22Rv1 (cell line): ENCODE results near the gene MALRD1.

Source experiments
- CTCF ChIP-seq: fragments of 450-650 bp; IDR thresholded peaks from 2 replicates; pipeline ENCODE4 v1.5.1; 2017; ENCODE audit warnings: mild to moderate bottlenecking
- ZFX ChIP-seq: fragments of 450-650 bp; IDR thresholded peaks from 2 replicates; pipeline ENCODE4 v1.6.1; 2017; ENCODE audit warnings: antibody characterized with exemption, borderline replicate concordance

DNA sequence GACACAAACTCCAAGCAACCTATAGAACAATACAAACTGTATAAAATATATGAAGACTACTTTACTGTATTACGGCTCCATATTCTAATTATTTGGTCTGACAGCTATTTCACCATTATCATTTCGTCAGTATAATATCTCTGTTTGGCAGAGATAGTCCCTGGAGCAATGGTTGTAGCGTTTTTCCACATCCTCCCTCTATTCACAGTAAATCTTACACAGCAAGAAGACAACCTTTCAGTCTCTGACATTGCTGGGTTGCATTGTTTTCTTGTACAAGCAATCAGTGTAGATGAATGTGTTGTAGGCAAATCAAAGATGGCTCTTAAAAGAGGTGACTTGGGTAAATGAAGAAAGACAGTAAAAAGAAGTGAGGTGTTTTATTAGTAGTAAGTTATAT lies 662.0 kb downstream of the MALRD1 start:
- no peak for TF ChIP-seq CTCF
- TF ChIP-seq ZFX, result no peak
